SK-N-SH treated with all-trans-retinoic acid at 6 μM for 48 hours (cell line): Measurements from ENCODE around the gene CDC45.

Experiments
- ARNTL ChIP-seq: fragments of 450-650 bp; formaldehyde crosslinking; IDR thresholded peaks from 2 replicates; pipeline ENCODE4 v1.5.0; 2020; ENCODE audit warnings: low read depth, mild to moderate bottlenecking, moderate library complexity, borderline replicate concordance
- CSDC2 ChIP-seq: fragments of 250-450 bp; sonication (Bioruptor Pico); IDR thresholded peaks from 2 replicates; pipeline ENCODE4 v1.5.0; 2020; ENCODE audit warnings: mild to moderate bottlenecking, moderate library complexity
- RARB ChIP-seq: fragments of 250-450 bp; sonication (Bioruptor Pico); IDR thresholded peaks from 2 replicates; pipeline ENCODE4 v1.8.0; 2021; ENCODE audit warnings: mild to moderate bottlenecking, moderate library complexity
- TOX ChIP-seq: fragments of 250-450 bp; sonication (Bioruptor Pico); IDR thresholded peaks from 2 replicates; pipeline ENCODE4 v1.8.0; 2021; ENCODE audit warnings: mild to moderate bottlenecking, moderate library complexity, borderline replicate concordance
- ZC3H10 ChIP-seq: fragments of 250-450 bp; sonication (Bioruptor Pico); IDR thresholded peaks from 2 replicates; pipeline ENCODE4 v1.5.1; 2021; ENCODE audit warnings: mild to moderate bottlenecking, moderate library complexity
- TF ChIP-seq, protein P1 (sequence below): fragments of 250-450 bp; sonication (Bioruptor Pico); IDR thresholded peaks from 2 replicates; pipeline ENCODE4 v1.8.0; 2021; ENCODE audit warnings: low read depth, mild to moderate bottlenecking, moderate library complexity, borderline replicate concordance
- TF ChIP-seq, protein P2 (sequence below): fragments of 250-450 bp; sonication (Bioruptor Pico); IDR thresholded peaks from 2 replicates; pipeline ENCODE4 v1.5.1; 2021; ENCODE audit warnings: mild to moderate bottlenecking, moderate library complexity

DNA sequence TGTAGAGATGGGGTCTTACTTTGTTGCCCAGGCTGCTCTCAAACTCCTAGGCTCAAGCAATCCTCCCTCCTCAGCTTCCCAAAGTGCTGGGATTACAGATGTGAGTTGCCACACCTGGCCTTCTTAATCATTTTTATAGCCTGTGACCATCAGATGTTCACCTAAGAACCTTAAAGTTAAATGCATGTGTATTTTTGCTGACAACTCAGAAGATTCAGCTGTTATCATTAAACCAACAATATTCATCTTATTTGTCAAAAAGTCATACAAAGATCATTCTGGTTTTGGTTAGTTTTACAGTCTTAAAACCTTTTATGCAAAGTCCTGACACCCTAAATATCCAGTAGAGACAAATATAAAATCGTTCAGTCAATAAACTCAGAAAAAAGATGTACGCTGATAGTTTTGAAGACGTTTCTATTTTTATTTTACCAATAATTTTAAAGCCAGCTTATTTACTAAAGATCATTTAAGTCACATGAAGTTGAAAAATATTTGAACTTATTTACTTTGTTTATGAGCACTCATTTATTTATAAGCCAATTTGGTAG is 22.3 kb downstream of the CDC45 start:
- TF ChIP-seq ARNTL (CRISPR knock-in tag): no peak
- TF ChIP-seq CSDC2 (CRISPR knock-in tag): no peak
- no peak for TF ChIP-seq ZC3H10
- TF ChIP-seq, protein P1, sequence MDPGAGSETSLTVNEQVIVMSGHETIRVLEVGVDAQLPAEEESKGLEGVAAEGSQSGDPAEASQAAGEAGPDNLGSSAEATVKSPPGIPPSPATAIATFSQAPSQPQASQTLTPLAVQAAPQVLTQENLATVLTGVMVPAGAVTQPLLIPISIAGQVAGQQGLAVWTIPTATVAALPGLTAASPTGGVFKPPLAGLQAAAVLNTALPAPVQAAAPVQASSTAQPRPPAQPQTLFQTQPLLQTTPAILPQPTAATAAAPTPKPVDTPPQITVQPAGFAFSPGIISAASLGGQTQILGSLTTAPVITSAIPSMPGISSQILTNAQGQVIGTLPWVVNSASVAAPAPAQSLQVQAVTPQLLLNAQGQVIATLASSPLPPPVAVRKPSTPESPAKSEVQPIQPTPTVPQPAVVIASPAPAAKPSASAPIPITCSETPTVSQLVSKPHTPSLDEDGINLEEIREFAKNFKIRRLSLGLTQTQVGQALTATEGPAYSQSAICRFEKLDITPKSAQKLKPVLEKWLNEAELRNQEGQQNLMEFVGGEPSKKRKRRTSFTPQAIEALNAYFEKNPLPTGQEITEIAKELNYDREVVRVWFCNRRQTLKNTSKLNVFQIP (CRISPR knock-in tag): no peak
- TF ChIP-seq, protein P2, sequence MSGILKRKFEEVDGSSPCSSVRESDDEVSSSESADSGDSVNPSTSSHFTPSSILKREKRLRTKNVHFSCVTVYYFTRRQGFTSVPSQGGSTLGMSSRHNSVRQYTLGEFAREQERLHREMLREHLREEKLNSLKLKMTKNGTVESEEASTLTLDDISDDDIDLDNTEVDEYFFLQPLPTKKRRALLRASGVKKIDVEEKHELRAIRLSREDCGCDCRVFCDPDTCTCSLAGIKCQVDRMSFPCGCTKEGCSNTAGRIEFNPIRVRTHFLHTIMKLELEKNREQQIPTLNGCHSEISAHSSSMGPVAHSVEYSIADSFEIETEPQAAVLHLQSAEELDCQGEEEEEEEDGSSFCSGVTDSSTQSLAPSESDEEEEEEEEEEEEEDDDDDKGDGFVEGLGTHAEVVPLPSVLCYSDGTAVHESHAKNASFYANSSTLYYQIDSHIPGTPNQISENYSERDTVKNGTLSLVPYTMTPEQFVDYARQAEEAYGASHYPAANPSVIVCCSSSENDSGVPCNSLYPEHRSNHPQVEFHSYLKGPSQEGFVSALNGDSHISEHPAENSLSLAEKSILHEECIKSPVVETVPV: no peak
- TF ChIP-seq RARB (CRISPR knock-in tag): no peak
- TF ChIP-seq TOX (CRISPR knock-in tag): no peak
